Right renal cortex interstitium (tissue), 3 donors: ENCODE results near the gene HOXB4. TPM values are rescaled to one million over a fixed set of nuclear protein-coding genes. Genes with fewer than 3 reads are reported as not detected.

Source experiments
- DNase-seq, 3 donors: peaks; one replicate each; pipeline ENCODE4 v3.0.0-alpha.2; 2013; ENCODE audit warnings: low read depth in 3 of 3, low spot score in 2 of 3
- polyA plus RNA-seq, 3 donors: library from polyadenylated mRNA; unstranded; fragments of 120-200 nt; gene quantifications; one replicate each; pipeline ENCODE4 v1.2.1, GENCODE V29; 2013; ENCODE audit not compliant: insufficient read length in 3 of 3

Gene HOXB4
- polyA plus RNA-seq, 3 donors, result 6.8 to 9.6 (median 7.8) TPM

GRCh38 chr17:48601539-48602425 is 23.6 kb upstream of the HOXB4 start:
- DNase-seq, result no peak

GRCh38 chr17:48601207-48601538 is 23.0 kb upstream of the HOXB4 start:
- DNase-seq, result no peak

- DNase-seq, result no peak
These were observed 22.3 kb upstream of the HOXB4 start for GRCh38 chr17:48600244-48601098.

- no peak for DNase-seq
These were observed 21.2 kb upstream of the HOXB4 start for GRCh38 chr17:48599354-48599753.

- no peak for DNase-seq
These were observed 20.6 kb upstream of the HOXB4 start for GRCh38 chr17:48598736-48599135.

- DNase-seq, result no peak
These were observed 19.9 kb upstream of the HOXB4 start for GRCh38 chr17:48597778-48598631.

GRCh38 chr17:48597528-48597777 is 19.3 kb upstream of the HOXB4 start:
- DNase-seq, result no peak

GRCh38 chr17:48596735-48597527 is 18.8 kb upstream of the HOXB4 start:
- DNase-seq, result no peak

GRCh38 chr17:48596000-48596734 is 18.0 kb upstream of the HOXB4 start:
- no peak for DNase-seq

GRCh38 chr17:48595278-48595999 is 17.3 kb upstream of the HOXB4 start:
- no peak for DNase-seq

GRCh38 chr17:48594538-48595277 is 16.6 kb upstream of the HOXB4 start:
- DNase-seq, result no peak

- no peak for DNase-seq
These were observed 15.8 kb upstream of the HOXB4 start for GRCh38 chr17:48593840-48594537.

- no peak for DNase-seq
These were observed 15.1 kb upstream of the HOXB4 start, which contains the start of gene HOXB5 for GRCh38 chr17:48593126-48593829. HOXB5 (minus strand) TSS chr17:48593779; CDS start chr17:48593682, 97 bp downstream.

- no peak for DNase-seq
These were observed 14.4 kb upstream of the HOXB4 start for GRCh38 chr17:48592577-48592976.

GRCh38 chr17:48592057-48592514 is 13.9 kb upstream of the HOXB4 start:
- no peak for DNase-seq

GRCh38 chr17:48591255-48592056 is 13.3 kb upstream of the HOXB4 start:
- no peak for DNase-seq
